Activated CD4-positive, alpha-beta T cell treated with anti-CD3 and anti-CD28 coated beads for 24 hours (primary cell): Measurements from ENCODE around the gene IP6K3.
A peak's percentile ranks its signal among the peaks of the same experiment; 100 is the strongest.

Experiments used
- DNase-seq, 2 donors: peaks; one replicate each; pipeline ENCODE4 v3.0.0-alpha.2; 2020; ENCODE audit warnings: low read depth in 2 of 2

Gene IP6K3, protein sequence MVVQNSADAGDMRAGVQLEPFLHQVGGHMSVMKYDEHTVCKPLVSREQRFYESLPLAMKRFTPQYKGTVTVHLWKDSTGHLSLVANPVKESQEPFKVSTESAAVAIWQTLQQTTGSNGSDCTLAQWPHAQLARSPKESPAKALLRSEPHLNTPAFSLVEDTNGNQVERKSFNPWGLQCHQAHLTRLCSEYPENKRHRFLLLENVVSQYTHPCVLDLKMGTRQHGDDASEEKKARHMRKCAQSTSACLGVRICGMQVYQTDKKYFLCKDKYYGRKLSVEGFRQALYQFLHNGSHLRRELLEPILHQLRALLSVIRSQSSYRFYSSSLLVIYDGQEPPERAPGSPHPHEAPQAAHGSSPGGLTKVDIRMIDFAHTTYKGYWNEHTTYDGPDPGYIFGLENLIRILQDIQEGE

DNA sequence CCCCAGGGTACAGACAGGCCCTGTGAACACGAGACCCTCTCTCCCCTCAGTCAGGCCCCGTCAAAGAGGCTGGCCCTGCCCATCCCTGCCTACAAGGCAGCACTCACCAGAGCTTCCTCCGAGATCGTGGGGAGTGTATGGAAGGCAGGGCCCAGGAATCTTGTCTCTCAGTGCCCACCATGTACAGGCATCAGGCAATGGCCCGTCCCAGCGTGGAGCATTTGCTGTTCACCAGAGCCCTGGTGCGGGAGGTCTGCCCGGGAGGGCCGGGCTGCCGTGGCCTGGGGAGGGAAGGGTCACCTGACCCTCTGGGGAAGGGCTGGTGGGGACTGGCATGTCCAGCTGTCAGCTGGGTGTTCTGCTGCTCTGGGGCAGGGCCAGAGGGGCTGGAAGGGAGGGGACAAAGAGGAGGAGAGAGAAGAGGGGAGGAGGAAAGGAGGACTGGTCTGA, at the start of gene IP6K3:
Gene IP6K3 (minus strand): TSS at position 255 of the 450 bp plus-strand sequence. CDS start 11,429 bp downstream, outside the sequence.
- no peak for DNase-seq

DNA sequence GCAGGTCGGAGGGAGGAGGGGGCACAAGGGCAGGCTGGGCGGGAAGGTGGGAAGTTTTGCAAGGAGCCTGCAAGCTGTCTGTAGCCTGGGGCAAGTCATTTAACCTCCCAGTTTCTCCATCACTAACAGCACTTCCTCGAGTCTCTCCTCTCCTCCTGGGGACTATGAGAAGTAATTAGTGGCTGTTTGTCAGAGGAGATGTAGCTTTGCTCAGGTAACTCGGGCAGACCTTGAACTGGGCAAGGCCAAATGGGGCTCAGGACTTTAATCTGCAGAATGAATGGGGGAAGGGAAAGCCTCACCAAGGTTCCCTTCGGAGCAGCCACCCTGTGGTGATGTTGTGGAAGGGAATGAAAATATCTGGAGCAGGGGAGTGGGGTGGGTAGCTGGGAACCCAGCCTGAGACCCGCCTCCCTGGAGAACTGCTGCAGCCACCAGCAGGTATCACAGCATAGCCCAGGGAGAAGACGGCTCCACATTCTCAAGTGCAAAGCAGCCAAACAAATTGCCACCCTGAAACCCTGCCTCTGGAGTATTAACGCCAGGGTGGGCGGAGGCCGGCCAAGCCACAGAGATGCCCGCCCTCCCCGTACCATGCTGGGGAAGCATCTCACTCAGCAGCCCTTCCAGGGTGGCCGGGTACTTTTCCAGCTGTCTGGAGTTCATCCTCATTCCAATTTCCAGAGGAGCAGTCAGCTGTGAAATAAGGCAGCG, 48.4 kb upstream of the IP6K3 start:
- DNase-seq = no peak

DNA sequence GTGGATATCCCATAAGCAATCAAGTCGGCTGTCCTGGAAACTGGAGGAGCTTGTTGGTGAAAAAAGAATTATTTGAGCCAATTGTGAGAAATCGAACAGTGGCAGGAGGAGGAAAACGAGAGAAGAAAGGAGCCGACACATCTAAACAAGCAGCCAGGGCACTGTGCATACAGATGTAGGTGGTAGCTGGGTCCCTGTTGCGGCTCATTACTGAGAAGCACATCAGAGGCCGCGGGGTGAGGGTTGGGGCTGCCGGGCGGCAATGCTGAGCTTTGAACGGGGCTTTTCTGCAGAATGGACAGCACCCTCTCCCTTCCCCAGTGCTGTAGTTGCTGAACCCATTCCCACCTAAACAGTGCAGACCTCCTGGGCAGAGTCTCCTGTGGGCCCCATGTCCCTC, 46.3 kb upstream of the IP6K3 start:
- no peak for DNase-seq

DNA sequence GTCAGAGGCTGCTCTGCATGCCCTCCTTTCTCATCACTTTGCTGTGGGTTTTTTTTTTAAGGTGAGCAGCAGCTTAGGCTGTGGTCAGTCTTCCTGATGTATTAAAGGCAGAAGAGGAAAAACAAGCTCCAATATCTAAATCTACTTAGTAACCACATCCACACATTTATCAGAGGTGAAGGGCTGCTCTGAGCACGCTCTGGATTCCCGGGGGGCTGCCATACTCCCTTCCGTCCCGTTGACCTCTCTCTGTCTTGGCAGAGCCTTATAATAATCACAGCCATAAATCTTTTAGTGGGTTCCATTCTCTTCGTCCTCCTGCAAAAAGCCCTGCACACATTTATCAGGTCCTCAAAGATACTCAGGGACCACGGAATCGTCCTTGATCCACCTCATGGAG, 44.9 kb upstream of the IP6K3 start:
- no peak for DNase-seq

DNA sequence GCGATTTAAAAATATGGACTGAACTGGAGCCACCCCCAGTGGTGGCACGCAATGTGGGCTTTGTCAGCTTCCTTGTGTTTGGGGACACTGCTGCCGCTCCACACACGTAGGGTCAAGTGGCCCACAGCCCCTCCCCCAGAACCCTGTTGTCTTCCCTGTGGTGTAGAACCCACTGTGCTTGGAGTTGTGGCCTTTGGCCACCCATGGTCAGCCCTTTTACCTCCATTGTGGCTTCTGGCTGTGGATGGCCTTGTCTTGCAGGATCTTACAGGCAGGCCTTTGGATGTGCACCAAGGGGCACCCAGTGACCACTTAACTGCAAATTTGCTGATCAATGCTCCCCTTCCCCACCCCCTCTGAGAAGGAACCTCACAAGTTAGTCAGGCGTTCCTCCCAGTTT, 44.2 kb upstream of the IP6K3 start:
- DNase-seq = no peak

DNA sequence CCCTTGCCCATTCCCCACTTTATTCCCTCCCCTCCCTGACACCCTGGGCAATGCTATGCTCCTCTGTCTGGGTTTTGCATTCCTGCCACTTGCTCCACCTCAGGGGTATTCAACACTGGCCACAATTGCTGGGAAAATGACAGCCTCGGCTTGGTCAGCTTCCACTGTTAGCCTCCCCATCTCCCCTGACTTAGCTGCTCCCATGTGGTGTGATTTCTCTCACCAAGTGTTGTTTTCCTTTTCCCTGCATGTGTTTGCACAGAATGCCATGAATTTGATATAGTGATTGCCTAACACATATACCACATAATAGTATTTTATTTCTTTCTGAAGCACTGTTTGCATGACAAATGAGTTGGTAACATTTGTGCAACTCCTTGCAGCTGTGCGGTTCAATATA, 43.7 kb upstream of the IP6K3 start:
- no peak for DNase-seq

DNA sequence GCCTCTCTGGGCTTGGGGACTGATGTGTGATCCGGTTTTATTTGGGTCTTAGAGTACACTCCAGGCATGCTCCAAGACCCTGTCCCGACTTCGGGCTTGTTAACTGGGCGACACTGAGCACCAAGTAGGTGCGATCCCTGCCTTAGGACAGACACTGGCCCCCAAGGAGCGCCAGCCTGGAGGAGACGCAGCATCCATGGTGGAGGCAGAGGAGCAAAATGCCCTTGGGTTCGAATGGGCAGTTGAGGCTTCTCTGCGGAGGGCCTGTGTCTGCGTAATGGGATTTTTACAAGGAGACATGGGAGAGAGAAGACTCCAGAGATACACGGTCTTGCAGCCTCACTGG, 42.8 kb upstream of the IP6K3 start:
- DNase-seq = no peak

DNA sequence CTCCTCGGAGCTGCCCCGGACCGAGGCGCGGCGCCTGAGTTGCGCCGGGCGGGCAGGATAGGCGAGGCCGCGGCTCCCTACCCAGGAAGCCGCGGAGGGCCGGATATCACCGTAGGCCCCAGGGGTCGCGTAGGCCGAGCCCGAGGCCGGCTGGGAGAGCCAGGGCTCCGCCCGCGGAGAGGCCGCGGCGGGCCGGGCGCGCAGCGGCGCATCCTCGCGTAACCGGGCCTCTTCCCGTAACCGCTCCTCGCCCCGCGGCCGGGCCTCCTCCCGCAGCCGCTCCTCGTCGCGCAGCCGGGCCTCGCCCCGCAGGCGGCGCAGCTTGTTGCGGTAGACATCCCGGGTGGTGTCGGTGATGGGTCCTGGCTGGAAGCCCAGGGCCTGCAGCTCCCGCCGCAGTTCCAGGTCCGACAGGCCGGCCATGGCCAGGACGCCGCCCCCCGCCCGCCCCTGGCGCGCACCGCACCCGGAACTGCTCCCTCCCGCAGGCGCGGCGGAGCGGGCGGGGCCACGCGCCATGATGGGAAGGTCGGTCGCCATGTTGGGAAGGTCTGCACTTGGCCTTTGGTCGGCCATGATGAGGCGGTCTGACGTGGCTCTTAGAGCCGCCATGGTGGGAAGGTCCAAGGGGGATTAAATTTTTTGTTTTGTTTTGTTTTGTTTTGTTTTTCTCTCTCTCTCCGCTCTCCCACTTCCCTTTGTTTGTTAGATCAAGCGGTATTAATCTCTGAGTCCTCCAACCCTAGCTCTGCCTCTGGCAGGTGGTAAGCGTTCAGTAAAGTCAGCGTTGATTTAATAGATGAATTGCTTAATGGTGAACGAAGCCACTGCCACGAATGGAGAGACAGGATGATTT, 42.2 kb upstream of the IP6K3 start, which contains the start of gene LEMD2:
Gene LEMD2 (minus strand): TSS at position 437 of the 856 bp plus-strand sequence. CDS start 14 bp downstream, at position 423.
- peak; percentile 89 to 91 for DNase-seq

DNA sequence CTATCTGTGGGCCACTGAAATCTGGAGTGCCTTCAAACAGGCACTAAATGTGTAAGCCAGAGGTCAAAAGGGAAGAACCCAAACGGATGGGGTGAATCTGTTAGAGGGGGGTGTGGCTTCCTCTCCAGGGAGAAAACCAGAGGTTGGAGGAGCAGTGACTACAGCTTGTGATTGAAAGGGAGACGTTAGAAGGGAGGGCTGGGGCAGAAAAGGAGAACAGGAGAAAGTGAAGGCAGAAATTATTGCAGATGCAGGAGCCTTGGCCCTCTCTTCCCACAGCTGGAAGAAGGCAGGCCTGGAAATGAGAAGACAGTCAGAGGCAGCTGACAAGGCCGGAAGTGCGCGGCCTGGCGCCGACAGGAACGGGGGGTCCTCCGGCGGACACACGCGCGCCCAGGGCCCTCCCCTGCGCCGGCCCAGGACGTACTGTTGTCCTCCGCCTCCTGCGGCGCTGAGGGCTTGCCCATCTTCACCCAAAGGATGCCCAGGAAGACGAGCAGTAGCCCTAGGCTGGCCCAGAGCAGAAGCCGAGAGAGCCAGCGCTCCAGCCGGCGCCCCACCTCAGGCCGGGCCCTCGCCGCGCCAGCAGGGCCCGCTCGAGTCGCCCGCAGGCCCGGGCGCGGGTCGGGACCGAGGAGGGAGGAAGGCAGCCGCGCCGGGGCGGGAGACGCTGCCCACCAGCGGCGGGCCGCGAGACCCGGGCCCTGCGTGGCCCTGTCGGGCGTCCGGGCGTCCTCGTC, 41.4 kb upstream of the IP6K3 start:
- DNase-seq = peak; percentile 21 to 30

DNA sequence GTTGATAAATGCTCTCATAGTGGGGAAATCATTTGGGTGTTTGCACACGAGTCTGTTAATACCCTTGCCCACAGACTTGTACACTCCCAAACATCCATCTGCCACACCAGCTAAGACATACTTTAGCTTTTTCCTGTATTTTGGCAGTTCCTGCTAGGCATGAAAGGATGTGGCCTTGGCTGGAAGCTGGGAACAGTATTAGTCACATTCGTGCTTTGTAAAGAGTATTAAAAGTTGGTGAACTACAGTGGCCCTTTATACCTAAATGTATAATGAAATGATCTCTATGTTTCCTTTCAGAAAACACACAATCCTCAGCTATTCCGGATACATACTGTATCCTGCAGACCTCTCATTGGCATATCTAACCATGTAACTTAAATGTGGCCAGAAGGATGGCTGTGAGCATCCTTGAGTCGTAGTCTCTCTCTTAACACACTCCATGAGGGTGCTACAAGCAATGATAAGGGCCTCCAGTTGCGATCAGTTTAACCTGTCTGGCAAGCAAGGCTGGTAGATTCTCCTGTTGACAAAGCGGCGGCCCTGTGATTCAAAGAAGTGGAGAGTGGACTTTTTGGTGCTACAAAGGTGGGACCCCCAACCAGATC, 40.7 kb upstream of the IP6K3 start:
- no peak for DNase-seq

DNA sequence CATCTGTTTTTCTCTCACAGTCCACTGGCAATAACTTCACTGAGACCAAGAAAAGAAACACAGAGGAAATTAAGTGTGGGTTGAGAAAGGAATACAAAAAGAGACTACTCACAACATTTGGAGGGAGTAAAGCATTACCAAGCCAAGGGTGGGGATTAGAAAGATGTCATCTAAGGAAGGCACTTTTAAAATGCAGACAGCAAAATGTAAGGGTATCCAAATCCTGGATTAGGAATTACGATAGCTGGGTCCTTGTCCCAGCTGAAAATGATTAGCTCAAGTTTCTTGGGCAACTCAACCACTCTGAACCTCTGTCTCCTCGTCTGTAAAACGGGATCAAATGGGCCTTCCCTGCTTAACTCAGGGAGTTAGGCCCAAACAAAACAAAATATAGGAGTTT, 40.0 kb upstream of the IP6K3 start:
- DNase-seq = no peak

DNA sequence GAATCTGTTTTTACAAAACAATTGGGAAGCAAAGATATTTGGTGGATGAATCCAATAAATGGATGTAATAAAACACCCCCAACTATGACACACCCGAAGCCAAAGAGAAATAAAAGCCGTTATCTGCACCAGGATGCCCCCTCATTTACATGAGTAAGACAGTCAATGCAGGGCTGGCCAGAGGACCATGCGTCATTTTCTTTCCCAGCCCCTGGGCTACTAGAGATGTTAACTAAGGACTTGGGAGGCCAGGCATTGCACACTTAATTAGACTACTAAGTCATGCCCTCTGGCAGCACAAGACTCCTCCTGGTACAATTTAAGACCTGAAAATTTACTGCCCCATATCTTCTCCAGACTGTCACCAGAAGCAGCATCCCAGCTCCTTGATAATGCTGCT, 39.1 kb upstream of the IP6K3 start:
- no peak for DNase-seq

DNA sequence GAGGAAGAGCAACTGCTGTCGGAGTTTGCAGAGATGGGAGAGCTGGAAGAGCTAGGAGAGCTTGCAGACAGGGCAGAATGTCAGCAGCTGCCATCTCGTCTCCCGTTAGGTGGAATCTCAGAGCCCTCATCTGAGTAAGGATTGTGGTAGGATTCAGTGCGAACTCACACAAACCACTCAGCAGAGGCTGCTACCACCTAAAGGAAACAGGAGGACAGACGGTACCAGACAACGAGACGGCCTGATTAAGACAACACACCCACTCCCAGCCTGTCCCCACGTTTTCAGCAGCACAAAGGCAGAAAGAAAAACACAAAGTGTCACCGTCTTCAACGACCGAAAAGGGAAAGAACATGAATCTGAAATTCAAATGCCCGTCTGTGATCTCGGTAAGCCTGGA, 38.1 kb upstream of the IP6K3 start:
- no peak for DNase-seq

DNA sequence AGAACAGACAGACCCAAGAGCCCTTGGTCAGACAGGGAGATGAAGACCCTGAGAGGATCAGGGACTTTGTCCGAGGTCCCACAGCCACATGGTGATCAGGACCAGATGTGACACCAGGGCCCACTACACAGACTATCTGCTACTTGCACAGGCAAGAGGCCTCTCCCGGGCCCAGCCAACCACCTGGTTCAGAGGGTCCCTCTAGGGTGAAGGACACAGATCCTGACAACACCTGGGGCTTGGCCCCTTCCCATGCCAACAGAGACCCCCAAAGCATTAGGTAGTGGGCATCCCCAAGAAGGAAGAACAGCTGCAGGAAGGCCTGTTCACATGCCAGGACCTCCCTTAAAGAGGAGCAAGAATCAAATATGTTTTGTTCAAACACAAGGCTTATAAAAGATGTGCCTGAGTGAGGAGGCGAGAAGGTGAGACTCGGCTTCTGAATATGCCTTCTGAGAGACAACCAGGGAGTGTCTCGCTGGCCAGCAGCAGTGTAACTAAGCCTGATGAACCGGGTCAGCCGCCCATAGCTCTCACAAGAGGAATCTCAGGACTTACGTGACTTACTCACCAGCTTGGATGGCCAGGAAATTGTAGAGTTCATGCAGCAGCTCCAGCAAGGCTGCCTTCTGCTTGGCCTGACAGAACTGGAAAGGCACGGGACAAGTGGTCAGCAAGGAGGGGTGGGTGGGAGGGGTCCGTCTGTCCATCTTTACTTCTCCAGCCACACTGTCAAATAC, 37.2 kb upstream of the IP6K3 start:
- DNase-seq = no peak

DNA sequence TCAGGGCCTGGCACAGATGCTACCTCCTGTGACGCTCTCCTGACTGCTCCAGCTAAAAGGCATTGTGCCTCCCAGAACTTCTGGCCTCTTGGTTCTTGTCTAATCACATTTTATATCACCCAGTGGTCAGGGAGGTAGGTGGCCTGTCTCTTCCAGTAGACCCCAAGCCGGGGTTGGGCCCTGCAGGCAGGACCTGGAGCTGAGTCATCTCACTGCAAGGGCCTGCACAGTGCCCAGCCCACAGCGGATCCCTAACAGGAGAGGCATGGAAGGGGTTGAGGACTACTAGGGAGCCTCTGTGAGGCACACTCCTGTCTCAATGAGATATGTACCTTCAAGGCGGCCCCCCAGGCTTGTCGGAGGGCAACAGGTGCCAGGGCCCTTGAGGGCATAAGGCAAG, 35.9 kb upstream of the IP6K3 start:
- no peak for DNase-seq

DNA sequence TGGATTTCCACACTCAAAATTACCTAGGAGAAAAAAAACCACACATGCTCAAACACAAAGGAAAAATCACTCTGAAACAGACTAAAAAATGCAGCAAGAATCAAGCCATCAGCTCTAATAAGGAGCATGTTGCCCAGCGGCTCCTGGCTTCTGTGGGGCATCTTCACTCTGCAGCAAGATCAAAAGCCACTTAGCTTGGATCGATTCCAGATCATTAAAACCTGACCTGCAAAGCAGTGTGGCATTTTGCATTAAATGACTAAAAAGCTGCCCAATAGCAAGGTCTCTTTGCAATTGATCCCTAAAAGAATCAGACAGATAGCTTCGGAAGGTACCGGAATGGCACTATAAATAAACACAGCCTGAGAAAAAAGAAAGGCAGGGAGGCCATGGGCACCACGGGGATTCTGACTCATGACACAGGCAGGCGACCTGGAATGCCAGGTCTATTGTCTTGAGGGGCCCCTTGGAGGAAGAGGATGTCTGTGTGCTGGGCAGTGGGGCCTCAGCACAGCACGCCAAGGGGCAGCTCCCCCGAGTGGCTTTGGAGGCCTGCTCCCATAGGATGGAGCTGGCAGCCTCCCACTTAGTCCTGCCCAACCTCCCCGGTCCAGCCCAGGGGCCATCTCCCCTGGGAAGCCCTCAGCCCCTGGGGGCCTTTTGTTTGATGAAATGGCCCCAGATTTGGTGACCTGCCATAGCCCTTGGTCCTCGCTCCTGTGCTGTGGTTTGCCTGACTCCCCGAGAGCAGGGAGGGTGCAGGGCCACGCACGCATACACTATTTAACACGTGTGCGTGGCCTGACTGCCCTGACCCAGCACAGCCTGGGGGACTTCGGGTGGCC, 34.6 kb upstream of the IP6K3 start:
- no peak for DNase-seq

DNA sequence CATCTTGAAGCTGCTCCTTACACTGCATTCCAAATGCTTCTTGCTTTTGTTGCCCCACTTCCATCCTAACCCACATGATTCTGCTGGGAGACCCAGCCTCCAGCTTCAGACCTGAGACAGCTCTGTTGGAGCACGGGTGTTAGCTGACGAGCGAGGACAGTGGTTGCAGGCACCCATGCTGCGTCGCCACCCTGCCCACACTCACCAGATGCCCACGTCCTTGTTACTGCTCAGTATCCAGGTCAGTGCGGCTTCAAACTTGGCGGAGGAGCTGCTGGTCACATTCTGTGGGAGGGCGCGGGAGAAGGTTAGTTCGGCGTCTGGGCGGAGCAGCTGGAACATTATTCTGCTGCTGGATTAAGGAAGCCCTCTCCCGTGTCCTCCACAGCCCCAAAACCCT, 33.2 kb upstream of the IP6K3 start:
- DNase-seq = no peak

DNA sequence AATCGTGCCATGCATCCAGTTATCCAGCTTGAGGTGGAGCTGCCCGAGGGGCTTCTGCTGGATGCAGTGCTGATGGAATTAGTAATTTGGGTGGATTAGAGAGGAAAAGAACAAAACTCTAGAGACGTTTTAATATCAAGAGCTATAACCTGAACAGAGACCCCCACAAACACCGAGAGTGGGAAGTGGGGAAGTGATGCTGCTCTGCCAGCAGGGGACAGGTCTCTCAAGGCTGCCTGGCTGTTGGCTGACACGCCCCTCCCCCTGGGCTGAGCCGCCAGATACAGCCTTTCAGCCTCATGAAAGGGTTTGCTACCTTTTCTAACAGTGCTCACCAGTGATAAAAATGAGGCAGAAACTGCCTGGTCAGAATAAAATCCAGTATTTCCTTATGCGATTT, 32.6 kb upstream of the IP6K3 start:
- DNase-seq = no peak

DNA sequence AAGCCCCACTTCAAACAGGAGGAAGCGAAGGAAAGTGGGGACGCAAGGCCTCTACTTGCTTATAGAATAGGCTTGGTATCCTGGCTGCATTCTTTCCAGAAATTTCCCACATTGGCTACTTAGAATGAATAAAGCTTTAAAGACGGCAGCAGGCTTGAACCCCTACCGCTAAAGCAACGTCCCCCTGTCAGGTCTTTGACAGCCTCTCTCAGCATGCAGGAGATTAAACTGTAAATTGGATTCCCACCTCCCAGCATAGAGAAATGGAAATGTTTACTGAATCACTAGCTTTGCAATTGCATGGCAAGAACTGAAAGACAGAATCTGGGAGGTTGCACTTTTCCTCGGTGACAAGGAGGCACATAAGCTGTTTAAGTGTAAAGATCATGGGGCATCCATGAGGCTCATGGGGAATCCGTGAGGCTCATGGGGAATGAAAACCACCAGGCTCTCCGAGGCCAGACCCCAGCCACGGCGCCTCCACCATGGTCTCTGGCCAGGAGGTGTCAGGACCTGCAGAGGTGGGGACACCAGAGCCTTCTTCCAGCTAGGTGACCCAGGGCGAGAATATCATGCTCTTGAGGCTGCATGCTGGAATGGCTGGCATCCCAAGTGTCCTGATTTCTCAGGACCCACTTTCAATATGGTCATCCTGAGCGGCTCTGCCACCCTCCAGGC, 31.9 kb upstream of the IP6K3 start:
- no peak for DNase-seq
